Activated effector memory CD4-positive, alpha-beta T cell treated with Interleukin-2 at 50 U/mL for 16 hours (primary cell): ENCODE results near the gene MRGPRG.

Experiments
- DNase-seq: peaks from one replicate; pipeline ENCODE4 v3.0.0-alpha.2; 2020

Gene MRGPRG

GRCh38 chr11:3225159-3225758 is 6.6 kb upstream of the MRGPRG start:
- DNase-seq: no peak

GRCh38 chr11:3224401-3225057 is 5.9 kb upstream of the MRGPRG start:
- no peak for DNase-seq

GRCh38 chr11:3223932-3224381 is 5.3 kb upstream of the MRGPRG start:
- no peak for DNase-seq

GRCh38 chr11:3222941-3223915 is 4.6 kb upstream of the MRGPRG start:
- no peak for DNase-seq

GRCh38 chr11:3222003-3222855 is 3.6 kb upstream of the MRGPRG start:
- no peak for DNase-seq

GRCh38 chr11:3221408-3222002 is 2.9 kb upstream of the MRGPRG start:
- DNase-seq: no peak

- DNase-seq: no peak
Observed at GRCh38 chr11:3220521-3221407, 2.2 kb upstream of the MRGPRG start.

GRCh38 chr11:3220101-3220500 is 1.5 kb upstream of the MRGPRG start:
- no peak for DNase-seq

GRCh38 chr11:3219281-3219892 is 774 bp upstream of the MRGPRG start:
- DNase-seq: no peak

- DNase-seq: no peak
Observed at GRCh38 chr11:3217818-3218482, 663 bp downstream of the MRGPRG start.

- no peak for DNase-seq
Observed at GRCh38 chr11:3216027-3216525, 2.5 kb downstream of the MRGPRG start.

GRCh38 chr11:3215346-3216026 is 3.1 kb downstream of the MRGPRG start:
- no peak for DNase-seq

GRCh38 chr11:3214420-3214699 is 4.3 kb downstream of the MRGPRG start:
- DNase-seq: no peak

- DNase-seq: no peak
Observed at GRCh38 chr11:3213659-3214419, 4.8 kb downstream of the MRGPRG start.

- DNase-seq: no peak
Observed at GRCh38 chr11:3208272-3208671, 10.3 kb downstream of the MRGPRG start.

GRCh38 chr11:3207526-3208189 is 11.0 kb downstream of the MRGPRG start:
- no peak for DNase-seq

- DNase-seq: no peak
Observed at GRCh38 chr11:3206922-3207204, 11.8 kb downstream of the MRGPRG start.

GRCh38 chr11:3206156-3206921 is 12.3 kb downstream of the MRGPRG start:
- no peak for DNase-seq
